A549 treated with AZD9567 at 1 μM for 4 hours (cell line): ENCODE data around the gene NAALAD2. TPM values are rescaled to one million over a fixed set of nuclear protein-coding genes. Genes with fewer than 3 reads are reported as not detected.

ENCODE experiments used
- total RNA-seq: library from RNA; stranded (reverse); fragments of 200-300 nt; extraction: Qiagen RNA extraction; gene quantifications from 5 replicates; pipeline ENCODE4 v1.2.3, GENCODE V29; 2022; ENCODE audit not compliant: insufficient read depth

The NAALAD2 gene
- 0.02 TPM in 1 of 5 replicates, not detected in the others for total RNA-seq

DNA sequence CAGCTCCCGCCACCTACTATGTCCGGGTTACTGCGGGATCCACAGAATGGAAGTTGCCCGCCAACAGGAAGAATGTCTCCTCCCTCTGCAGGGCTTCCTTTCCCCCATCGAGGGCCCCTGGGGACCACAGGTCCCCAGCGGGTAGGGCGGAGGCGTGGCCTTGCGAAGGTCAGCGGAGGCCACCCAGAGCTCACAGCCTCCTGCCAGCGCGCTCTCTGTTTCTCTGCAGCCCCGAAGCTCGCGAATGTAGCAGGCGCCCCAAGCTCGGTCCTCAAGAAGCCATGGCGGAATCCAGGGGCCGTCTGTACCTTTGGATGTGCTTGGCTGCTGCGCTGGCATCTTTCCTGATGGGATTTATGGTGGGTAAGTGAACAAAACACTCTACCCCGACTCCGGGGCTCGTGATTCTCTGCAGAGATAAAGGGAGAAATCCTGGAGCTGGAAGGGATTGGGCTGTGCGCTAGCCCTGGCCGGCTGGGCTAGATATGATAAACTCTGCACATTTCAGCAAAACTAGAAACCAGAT is at the start of gene NAALAD2:
Gene NAALAD2, plus strand, starts transcription at position 186 of the 526 bp plus-strand sequence. Its CDS starts 96 bp downstream, at position 282.

DNA sequence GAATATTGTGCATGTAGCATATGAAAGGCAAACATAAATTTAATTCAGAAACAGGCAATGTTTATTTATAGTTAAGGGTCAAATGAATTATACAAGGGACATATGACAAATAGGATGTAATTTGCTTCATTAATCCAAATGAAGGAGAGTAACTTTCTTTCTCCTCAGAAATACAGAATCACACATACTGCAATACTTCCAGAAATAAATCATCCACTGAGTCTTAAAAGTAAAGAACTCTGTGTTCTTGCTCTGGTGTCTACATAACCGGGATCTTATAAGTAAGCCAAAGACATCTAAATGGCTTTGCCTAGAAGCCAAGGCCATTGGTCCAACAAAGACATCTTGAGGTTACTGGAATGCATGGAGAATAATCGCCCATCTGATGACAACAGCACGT is 48.8 kb upstream of the NAALAD2 start, which contains the start of gene UBTFL1:
Gene UBTFL1, plus strand, starts transcription at position 301 of the 400 bp plus-strand sequence. Its CDS starts 0 bp downstream, at position 301.

DNA sequence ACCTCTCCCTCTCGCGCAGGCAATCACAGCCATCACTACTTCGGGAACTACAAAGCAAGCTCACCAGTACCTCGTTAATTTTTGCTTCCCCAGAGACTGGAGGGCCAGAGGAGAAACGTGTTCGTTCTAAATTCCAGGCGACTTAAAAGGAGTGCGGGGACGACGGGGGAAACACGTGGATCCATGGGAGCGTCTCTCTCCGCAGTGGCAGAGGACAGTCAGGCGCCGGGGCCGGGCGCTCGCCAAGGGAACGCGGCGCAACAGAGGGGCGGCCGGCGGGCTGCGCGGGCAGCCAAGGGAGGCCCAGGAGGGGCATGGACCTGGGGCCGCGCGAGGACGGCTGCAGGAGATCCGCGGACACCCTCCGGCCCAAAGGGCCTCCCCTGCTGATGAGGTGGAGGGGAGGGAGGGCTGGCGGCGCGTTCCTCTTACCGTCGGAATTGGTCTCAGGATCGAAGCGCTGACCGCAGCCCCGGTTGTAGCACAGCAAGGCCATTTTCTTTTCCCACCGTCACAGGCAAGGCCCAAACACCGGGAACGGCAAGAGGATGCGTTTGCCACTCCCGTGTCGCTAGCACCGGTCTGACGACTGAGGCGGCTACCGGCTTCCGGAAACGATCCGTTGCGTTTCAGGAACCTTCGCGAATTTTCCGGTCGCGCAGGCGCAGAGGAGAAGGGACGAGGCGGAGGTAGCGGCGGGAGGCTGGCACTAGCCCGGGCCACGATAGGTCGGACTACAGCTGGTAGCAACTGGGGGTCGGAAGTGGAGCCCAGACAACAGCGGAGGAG is 88.2 kb downstream of the NAALAD2 start, which contains the start of gene CHORDC1:
Gene CHORDC1, minus strand, starts transcription at position 591 of the 789 bp plus-strand sequence. Its CDS starts 95 bp downstream, at position 496.

Other genes starting within 250 kb of the NAALAD2 start
- gene TRIM49D1, start 212.4 kb upstream of the NAALAD2 start, total RNA-seq, result 0.07 to 0.18 TPM (median 0.15 TPM) in 3 of 5 replicates, not detected in the others
- gene TRIM49D2, start 210.6 kb upstream of the NAALAD2 start, total RNA-seq, result 0.07 TPM in 1 of 5 replicates, not detected in the others
- gene TRIM64, start 168.6 kb upstream of the NAALAD2 start, total RNA-seq, result not detected in 5 replicates
- not detected in 5 replicates for gene TRIM49C, start 103.6 kb upstream of the NAALAD2 start, total RNA-seq
- not detected in 5 replicates for gene UBTFL1, start 48.7 kb upstream of the NAALAD2 start, total RNA-seq
- gene CHORDC1, start 88.4 kb downstream of the NAALAD2 start, total RNA-seq, result 55.4 to 84.6 TPM (median 78.9 TPM) in 5 replicates